WTC11 (cell line): ENCODE results near the gene NRXN3. TPM values are rescaled to one million over a fixed set of nuclear protein-coding genes. Genes with fewer than 3 reads are reported as not detected.

Experiments
- ATAC-seq: fragments of 200-7000 bp; cut with Tn5 transposase; 2 replicates; pipeline ENCODE4 v1.10.0; 2021; ENCODE audit warnings: mild to moderate bottlenecking, moderate library complexity
- CTCF ChIA-PET: fragments of 300-600 bp; sonication (Branson Sonifier 250); formaldehyde crosslinking; loops from one replicate; lab custom pipeline; 2021; ENCODE audit warnings: antibody characterized with exemption; lab: Charles Lee
- POLR2A ChIA-PET: fragments of 350-600 bp; sonication (Branson Sonifier 250); formaldehyde crosslinking; loops from one replicate; lab custom pipeline; 2021; ENCODE audit warnings: antibody characterized with exemption; lab: Charles Lee
- DNase-seq: peaks from one replicate; pipeline ENCODE4 v3.0.0; 2021; ENCODE audit warnings: low spot score
- H3K27ac Mint-ChIP-seq: 2 replicates; pipeline ENCODE4 v1.8.0; 2021; ENCODE audit warnings: mixed read lengths
- H3K27me3 Mint-ChIP-seq: 2 replicates; pipeline ENCODE4 v1.8.0; 2021; ENCODE audit warnings: low read depth, mild to moderate bottlenecking, moderate library complexity, mixed read lengths
- H3K36me3 Mint-ChIP-seq: 2 replicates; pipeline ENCODE4 v1.8.0; 2021; ENCODE audit warnings: mixed read lengths
- H3K4me1 Mint-ChIP-seq: 2 replicates; pipeline ENCODE4 v1.8.0; 2022; ENCODE audit warnings: mixed read lengths
- H3K4me3 Mint-ChIP-seq: 2 replicates; pipeline ENCODE4 v1.8.0; 2021; ENCODE audit warnings: mild to moderate bottlenecking, moderate library complexity, mixed read lengths
- H3K9me3 Mint-ChIP-seq: 2 replicates; pipeline ENCODE4 v1.8.0; 2021; ENCODE audit warnings: mixed read lengths
- ESRRA ChIP-seq: sonication (generic); formaldehyde crosslinking; IDR thresholded peaks from 2 replicates; pipeline ENCODE4 v1.8.1; 2022; ENCODE audit warnings: mild to moderate bottlenecking, missing genetic modification reagents, borderline replicate concordance
- ETV6 ChIP-seq: sonication (generic); formaldehyde crosslinking; IDR thresholded peaks from 2 replicates; pipeline ENCODE4 v1.8.1; 2022; ENCODE audit warnings: mild to moderate bottlenecking, missing genetic modification reagents
- FOXJ3 ChIP-seq: sonication (generic); formaldehyde crosslinking; IDR thresholded peaks from 2 replicates; pipeline ENCODE4 v1.9.0; 2021; ENCODE audit warnings: missing genetic modification reagents, mild to moderate bottlenecking, borderline replicate concordance
- GABPB1 ChIP-seq: sonication (generic); formaldehyde crosslinking; IDR thresholded peaks from 2 replicates; pipeline ENCODE4 v1.8.1; 2023; ENCODE audit warnings: mild to moderate bottlenecking, missing genetic modification reagents
- GTF2I ChIP-seq: fragments of 250-450 bp; sonication (Bioruptor Pico); conservative IDR thresholded peaks from 2 replicates; pipeline ENCODE4 v1.4.0; 2021; ENCODE audit warnings: mild to moderate bottlenecking
- HMGA2 ChIP-seq: fragments of 250-450 bp; sonication (Bioruptor Pico); IDR thresholded peaks from 2 replicates; pipeline ENCODE4 v1.4.0; 2021; ENCODE audit warnings: mild to moderate bottlenecking, moderate library complexity
- JAZF1 ChIP-seq: fragments of 250-450 bp; sonication (Bioruptor Pico); IDR thresholded peaks from 2 replicates; pipeline ENCODE4 v1.9.0; 2021; ENCODE audit warnings: moderate library complexity, mild to moderate bottlenecking, inconsistent platforms
- MLX ChIP-seq: sonication (generic); formaldehyde crosslinking; IDR thresholded peaks from 2 replicates; pipeline ENCODE4 v1.8.1; 2023; ENCODE audit warnings: mild to moderate bottlenecking, missing genetic modification reagents, moderate library complexity
- MXD4 ChIP-seq: fragments of 250-450 bp; sonication (Bioruptor Pico); IDR thresholded peaks from 2 replicates; pipeline ENCODE4 v1.8.0; 2021; ENCODE audit warnings: mild to moderate bottlenecking, moderate library complexity, borderline replicate concordance
- NR1H2 ChIP-seq: sonication (generic); formaldehyde crosslinking; IDR thresholded peaks from 2 replicates; pipeline ENCODE4 v1.9.0; 2021; ENCODE audit warnings: mild to moderate bottlenecking, moderate library complexity, missing genetic modification reagents
- RELA ChIP-seq: sonication (generic); formaldehyde crosslinking; IDR thresholded peaks from 2 replicates; pipeline ENCODE4 v1.8.1; 2022; ENCODE audit warnings: missing genetic modification reagents, mild to moderate bottlenecking, borderline replicate concordance
- SOX15 ChIP-seq: fragments of 250-450 bp; sonication (Bioruptor Pico); IDR thresholded peaks from 2 replicates; pipeline ENCODE4 v1.9.0; 2021; ENCODE audit warnings: mild to moderate bottlenecking
- SP1 ChIP-seq: sonication (generic); formaldehyde crosslinking; conservative IDR thresholded peaks from 2 replicates; pipeline ENCODE4 v1.8.1; 2022; ENCODE audit warnings: missing genetic modification reagents
- TCF7 ChIP-seq: sonication (generic); formaldehyde crosslinking; IDR thresholded peaks from 2 replicates; pipeline ENCODE4 v1.8.0; 2022; ENCODE audit warnings: mild to moderate bottlenecking, low read depth, missing genetic modification reagents, moderate library complexity
- ZBTB21 ChIP-seq: sonication (generic); formaldehyde crosslinking; IDR thresholded peaks from 2 replicates; pipeline ENCODE4 v1.8.1; 2023; ENCODE audit warnings: mild to moderate bottlenecking, missing genetic modification reagents, borderline replicate concordance
- ZMAT4 ChIP-seq: fragments of 250-450 bp; sonication (Bioruptor Pico); IDR thresholded peaks from 2 replicates; pipeline ENCODE4 v1.9.0; 2021; ENCODE audit warnings: mild to moderate bottlenecking
- ZNF281 ChIP-seq: sonication (generic); formaldehyde crosslinking; IDR thresholded peaks from 2 replicates; pipeline ENCODE4 v1.8.0; 2023; ENCODE audit warnings: mild to moderate bottlenecking, missing genetic modification reagents
- ZNF423 ChIP-seq: fragments of 250-450 bp; sonication (Bioruptor Pico); IDR thresholded peaks from 2 replicates; pipeline ENCODE4 v2.1.2; 2022; ENCODE audit warnings: mild to moderate bottlenecking, moderate library complexity
- total RNA-seq: library from RNA; stranded (reverse); gene quantifications from 3 replicates; pipeline ENCODE4 v1.2.3, GENCODE V29; 2021
- TF ChIP-seq, protein P1 (sequence below): sonication (generic); formaldehyde crosslinking; IDR thresholded peaks from 2 replicates; pipeline ENCODE4 v1.8.0; 2022; ENCODE audit warnings: mild to moderate bottlenecking, missing genetic modification reagents
- TF ChIP-seq, protein P2 (sequence below): sonication (generic); formaldehyde crosslinking; IDR thresholded peaks from 2 replicates; pipeline ENCODE4 v1.8.1; 2023; ENCODE audit warnings: mild to moderate bottlenecking, missing genetic modification reagents, moderate library complexity
- TF ChIP-seq, protein P3 (sequence below): fragments of 250-450 bp; sonication (Bioruptor Pico); IDR thresholded peaks from 2 replicates; pipeline ENCODE4 v2.1.2; 2022; ENCODE audit warnings: mild to moderate bottlenecking, moderate library complexity
- TF ChIP-seq, protein P4 (sequence below): fragments of 250-450 bp; sonication (Bioruptor Pico); conservative IDR thresholded peaks from 2 replicates; pipeline ENCODE4 v1.9.0; 2021; ENCODE audit warnings: mild to moderate bottlenecking

The NRXN3 gene
- total RNA-seq, 1 experiment from 2014 or later, result 3.0 TPM

DNA sequence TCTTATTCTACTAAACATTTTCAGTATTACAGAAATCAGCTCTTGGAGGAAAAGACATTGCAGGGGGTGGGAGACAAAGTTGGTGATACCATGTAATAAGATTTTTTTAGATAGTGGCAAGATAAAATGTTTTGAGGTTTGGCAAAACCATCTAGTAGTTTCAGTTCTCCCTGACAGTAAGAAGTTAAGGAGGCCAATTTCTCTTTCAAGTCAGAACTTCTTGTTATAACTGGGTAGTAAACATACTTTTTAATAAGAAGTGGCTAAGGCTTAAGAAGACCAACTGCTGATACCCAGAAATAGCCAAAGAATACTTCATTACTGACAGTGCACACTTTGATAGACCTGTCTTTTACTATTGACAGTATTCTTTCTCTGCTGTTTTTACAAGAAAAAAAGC lies 1588.8 kb downstream of the NRXN3 start:
- ATAC-seq (no peak), DNase-seq (no peak)
- no peaks in the 10 kb centered on the region; the same call in 1 of the 2 replicates for H3K27me3 Mint-ChIP-seq
- 0 out of 2 replicates have a peak, but pooled peaks cover 3% of the 10 kb centered on the region for H3K4me1 Mint-ChIP-seq
- H3K36me3 Mint-ChIP-seq, result peaks cover 15% of the 10 kb centered on the region
- POLR2A ChIA-PET, result no interaction called here
- no peak overlapping the region for H3K4me3 Mint-ChIP-seq
- TF ChIP-seq, protein P1, sequence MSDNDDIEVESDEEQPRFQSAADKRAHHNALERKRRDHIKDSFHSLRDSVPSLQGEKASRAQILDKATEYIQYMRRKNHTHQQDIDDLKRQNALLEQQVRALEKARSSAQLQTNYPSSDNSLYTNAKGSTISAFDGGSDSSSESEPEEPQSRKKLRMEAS, result no peak
- TF ChIP-seq RELA (no peak), ZBTB21 (CRISPR knock-in tag) (no peak), JAZF1 (no peak), NR1H2 (CRISPR knock-in tag) (no peak), FOXJ3 (CRISPR knock-in tag) (no peak), HMGA2 (CRISPR knock-in tag) (no peak), MLX (CRISPR knock-in tag) (no peak), TCF7 (no peak), SOX15 (no peak), GABPB1 (CRISPR knock-in tag) (no peak), ZMAT4 (CRISPR knock-in tag) (no peak), SP1 (CRISPR knock-in tag) (no peak), ETV6 (CRISPR knock-in tag) (no peak), GTF2I (no peak)
- TF ChIP-seq, protein P2, sequence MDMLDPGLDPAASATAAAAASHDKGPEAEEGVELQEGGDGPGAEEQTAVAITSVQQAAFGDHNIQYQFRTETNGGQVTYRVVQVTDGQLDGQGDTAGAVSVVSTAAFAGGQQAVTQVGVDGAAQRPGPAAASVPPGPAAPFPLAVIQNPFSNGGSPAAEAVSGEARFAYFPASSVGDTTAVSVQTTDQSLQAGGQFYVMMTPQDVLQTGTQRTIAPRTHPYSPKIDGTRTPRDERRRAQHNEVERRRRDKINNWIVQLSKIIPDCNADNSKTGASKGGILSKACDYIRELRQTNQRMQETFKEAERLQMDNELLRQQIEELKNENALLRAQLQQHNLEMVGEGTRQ (CRISPR knock-in tag), result no peak
- TF ChIP-seq, protein P3, sequence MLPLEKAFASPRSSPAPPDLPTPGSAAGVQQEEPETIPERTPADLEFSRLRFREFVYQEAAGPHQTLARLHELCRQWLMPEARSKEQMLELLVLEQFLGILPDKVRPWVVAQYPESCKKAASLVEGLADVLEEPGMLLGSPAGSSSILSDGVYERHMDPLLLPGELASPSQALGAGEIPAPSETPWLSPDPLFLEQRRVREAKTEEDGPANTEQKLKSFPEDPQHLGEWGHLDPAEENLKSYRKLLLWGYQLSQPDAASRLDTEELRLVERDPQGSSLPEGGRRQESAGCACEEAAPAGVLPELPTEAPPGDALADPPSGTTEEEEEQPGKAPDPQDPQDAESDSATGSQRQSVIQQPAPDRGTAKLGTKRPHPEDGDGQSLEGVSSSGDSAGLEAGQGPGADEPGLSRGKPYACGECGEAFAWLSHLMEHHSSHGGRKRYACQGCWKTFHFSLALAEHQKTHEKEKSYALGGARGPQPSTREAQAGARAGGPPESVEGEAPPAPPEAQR (CRISPR knock-in tag), result no peak
- CTCF ChIA-PET, result no interaction called here
- no peak overlapping the region for H3K27ac Mint-ChIP-seq
- peaks cover 31% of the 10 kb centered on the region for H3K9me3 Mint-ChIP-seq

DNA sequence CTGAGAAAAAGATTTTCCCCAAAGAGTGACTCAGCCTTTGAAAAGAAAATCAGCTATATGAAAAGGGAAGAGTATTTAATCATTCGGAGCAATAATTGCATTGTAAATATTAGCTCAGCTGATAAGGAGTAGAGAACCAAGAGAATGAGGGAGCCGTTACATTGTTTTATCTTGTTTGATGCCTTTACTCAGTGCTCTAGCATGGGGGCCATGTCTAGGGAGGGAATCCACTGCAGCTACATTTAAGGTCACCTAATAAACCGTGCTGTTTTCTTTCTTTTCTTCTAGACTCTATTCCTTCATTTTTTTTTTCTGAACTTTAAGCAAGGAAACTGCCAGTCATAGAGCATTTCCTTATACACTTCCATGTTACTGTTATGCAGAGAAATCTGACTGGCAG lies 1594.2 kb downstream of the NRXN3 start:
- ATAC-seq, result no peak
- POLR2A ChIA-PET, result no interaction called here
- CTCF ChIA-PET, result no interaction called here

More for the DNA sequence above, 1594.2 kb downstream of the NRXN3 start:
- H3K27ac Mint-ChIP-seq, result no peak overlapping the region
- no peak for DNase-seq
- H3K36me3 Mint-ChIP-seq, result peaks cover 22% of the 10 kb centered on the region
- H3K9me3 Mint-ChIP-seq, result peaks cover 44% of the 10 kb centered on the region
- H3K27me3 Mint-ChIP-seq, result no peaks in the 10 kb centered on the region; the same call in 1 of the 2 replicates
- no peak for TF ChIP-seq ESRRA
- no peak for TF ChIP-seq ZNF281 (CRISPR knock-in tag)
- TF ChIP-seq MXD4 (CRISPR knock-in tag), result no peak
- TF ChIP-seq, protein P4, sequence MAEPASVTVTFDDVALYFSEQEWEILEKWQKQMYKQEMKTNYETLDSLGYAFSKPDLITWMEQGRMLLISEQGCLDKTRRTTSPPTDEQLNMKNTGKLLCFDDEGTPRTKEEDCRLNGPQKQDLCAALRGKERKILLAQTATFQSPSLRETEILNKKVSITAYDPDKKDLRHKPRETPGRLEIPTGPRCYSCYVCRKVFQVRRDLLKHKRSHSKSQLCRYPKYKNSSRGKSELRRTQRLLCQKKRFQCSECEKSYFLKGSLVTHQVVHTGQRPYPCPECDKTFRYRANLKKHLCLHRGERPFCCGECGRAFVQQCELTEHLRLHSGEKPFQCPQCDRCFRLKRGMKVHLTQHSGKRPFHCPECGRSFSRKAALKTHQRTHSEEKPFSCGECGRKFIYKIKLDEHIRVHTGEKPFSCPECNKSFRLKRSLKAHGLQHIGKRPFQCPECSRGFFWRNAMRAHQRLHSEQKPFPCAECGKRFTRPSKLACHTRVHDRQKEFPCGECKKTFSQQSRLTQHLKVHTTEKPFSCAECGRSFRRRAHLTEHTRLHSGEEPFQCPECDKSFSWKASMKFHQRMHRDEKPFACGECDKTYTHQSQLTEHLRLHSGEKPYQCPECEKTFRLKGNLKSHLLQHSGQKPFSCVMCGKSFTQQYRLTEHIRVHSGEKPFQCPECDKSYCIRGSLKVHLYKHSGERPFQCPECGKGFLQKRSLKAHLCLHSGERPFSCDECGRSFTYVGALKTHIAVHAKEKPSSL (CRISPR knock-in tag), result no peak
- TF ChIP-seq ZNF423 (CRISPR knock-in tag), result no peak
- H3K4me1 Mint-ChIP-seq, result no peaks in the 10 kb centered on the region
- no peak overlapping the region for H3K4me3 Mint-ChIP-seq
